ENCODE measurements around the gene ATP2C1. TPM values are rescaled to one million over a fixed set of nuclear protein-coding genes. Genes with fewer than 3 reads are reported as not detected.
A peak's percentile ranks its signal among the peaks of the same experiment; 100 is the strongest.

Gene ATP2C1
- total and polyA plus RNA-seq, 10 donors, result 11.9 to 59.7 (median 46.3) TPM

- WGBS, 5 donors, result 0 to 2% (median 1%) methylated on average over 10 to 52 of the region's 52 CpGs
- Histone ChIP-seq H3K4me1 (peaks cover 4 to 51% (median 36%) of the 10 kb centered on the region in 6 donors), H3K27ac (peak overlapping the region; percentile 97 to 99 (median 98)), H3K36me3 (no peaks in the 10 kb centered on the region), H3K27me3 (replicated peaks in 1 of 7) (no peaks in the 10 kb centered on the region), H3K9me3 (no peaks in the 10 kb centered on the region), H3K4me3 (peak overlapping the region; percentile 69 to 86 (median 76))
- intact Hi-C loops (cut with DNase I; ENCODE audit: low total_unique reads), result loop anchor here (5.0 kb wide), 1 partner anchor 132 kb away; no protein-coding TSS in a partner anchor
- peak; percentile 92 for DNase-seq
- TF ChIP-seq POLR2A (IDR thresholded peaks at IDR 0.05) (no peak), POLR2AphosphoS5 (IDR thresholded peaks at IDR 0.05) (no peak), CTCF (IDR thresholded peaks at IDR 0.05 in 8 of 11, conservative IDR thresholded peaks at IDR 0.05 in 3 of 11) (no peak)
These were observed 474 bp downstream of the ATP2C1 start for GRCh38 chr3:130894130-130894985.

- H3K36me3 ChIP-seq, result no peaks in the 10 kb centered on the region
- peaks cover 4 to 53% (median 36%) of the 10 kb centered on the region in 6 donors for H3K4me1 ChIP-seq
- peak overlapping the region in 7 of 8 donors; percentile 97 to 99 (median 98) for H3K27ac ChIP-seq
- H3K27me3 ChIP-seq (replicated peaks in 1 of 7), result no peaks in the 10 kb centered on the region
- no peak for TF ChIP-seq POLR2AphosphoS5 (IDR thresholded peaks at IDR 0.05)
- TF ChIP-seq POLR2A (IDR thresholded peaks at IDR 0.05), result no peak
- TF ChIP-seq CTCF (IDR thresholded peaks at IDR 0.05 in 8 of 11, conservative IDR thresholded peaks at IDR 0.05 in 3 of 11), result no peak
- no peaks in the 10 kb centered on the region for H3K9me3 ChIP-seq
- intact Hi-C loops (cut with DNase I; ENCODE audit: low total_unique reads), result loop anchor here (5.0 kb wide), 1 partner anchor 133 kb away; no protein-coding TSS in a partner anchor
- peak overlapping the region; percentile 69 to 86 (median 76) for H3K4me3 ChIP-seq
- no peak for DNase-seq
- WGBS, 5 donors, result 2 to 6% (median 2%) methylated on average over 4 of the region's 4 CpGs
These were observed 1.0 kb downstream of the ATP2C1 start for GRCh38 chr3:130894986-130895280.

GRCh38 chr3:130895690-130896488 lies 2.0 kb downstream of the ATP2C1 start:
- DNase-seq, result no peak
- H3K9me3 ChIP-seq, result no peaks in the 10 kb centered on the region
- no peaks in the 10 kb centered on the region for H3K36me3 ChIP-seq
- H3K4me3 ChIP-seq, result peak overlapping the region in 3 of 8 donors; percentile 69 to 85 (median 76)
- H3K27ac ChIP-seq, result no peak overlapping the region
- H3K4me1 ChIP-seq, result peaks cover 4 to 62% (median 42%) of the 10 kb centered on the region in 6 donors
- 67 to 74% (median 72%) methylated on average over 5 of the region's 5 CpGs for WGBS, 5 donors
- TF ChIP-seq POLR2AphosphoS5 (IDR thresholded peaks at IDR 0.05) (no peak), POLR2A (IDR thresholded peaks at IDR 0.05) (no peak), CTCF (IDR thresholded peaks at IDR 0.05 in 8 of 11, conservative IDR thresholded peaks at IDR 0.05 in 3 of 11) (no peak)
- H3K27me3 ChIP-seq (replicated peaks in 1 of 7), result no peaks in the 10 kb centered on the region
- intact Hi-C loops (cut with DNase I; ENCODE audit: low total_unique reads), result no loop called here

GRCh38 chr3:130897316-130897715 lies 3.4 kb downstream of the ATP2C1 start:
- peaks cover 4 to 75% (median 46%) of the 10 kb centered on the region in 6 donors for H3K4me1 ChIP-seq
- H3K4me3 ChIP-seq, result no peak overlapping the region
- TF ChIP-seq CTCF (IDR thresholded peaks at IDR 0.05 in 8 of 11, conservative IDR thresholded peaks at IDR 0.05 in 3 of 11) (no peak), POLR2A (IDR thresholded peaks at IDR 0.05) (no peak), POLR2AphosphoS5 (IDR thresholded peaks at IDR 0.05) (no peak)
- H3K27me3 ChIP-seq (replicated peaks in 1 of 7), result no peaks in the 10 kb centered on the region
- no peak overlapping the region for H3K27ac ChIP-seq
- no peaks in the 10 kb centered on the region for H3K36me3 ChIP-seq
- no peak for DNase-seq
- no peaks in the 10 kb centered on the region for H3K9me3 ChIP-seq
- intact Hi-C loops (cut with DNase I; ENCODE audit: low total_unique reads), result no loop called here
- WGBS, 5 donors, result 82 to 93% (median 90%) methylated on average over 2 of the region's 2 CpGs
